Measurements from ENCODE around the gene ACSM6. TPM values are rescaled to one million over a fixed set of nuclear protein-coding genes. Genes with fewer than 3 reads are reported as not detected.
"Not testable (repeated sequence)": the region's sequence is repeated elsewhere in the genome, so short reads cannot be mapped to it uniquely, and the experiment has no call there.

ACSM6 gene
- total RNA-seq, 6 experiments from 2014 or later: 0.12 TPM; not detected in 5

DNA sequence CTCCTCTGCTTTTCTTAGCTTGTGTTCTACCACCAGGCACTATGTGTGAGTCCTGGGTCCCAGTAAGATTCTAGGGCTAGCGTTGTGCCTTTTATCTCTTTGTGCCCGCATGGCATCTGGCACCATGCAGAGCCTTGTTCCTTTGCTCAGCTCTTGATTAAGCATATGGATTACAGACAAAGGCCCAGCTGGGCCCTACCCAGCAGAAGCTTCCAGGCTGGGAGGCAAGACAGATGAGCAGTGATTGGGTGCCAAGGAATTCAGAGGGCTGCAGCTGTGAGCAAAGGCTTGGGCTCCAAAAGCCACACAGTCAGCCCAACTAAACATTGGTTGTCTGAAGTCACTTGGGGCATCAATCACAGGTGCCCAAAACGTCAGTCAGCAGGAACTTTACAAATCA, 2.0 kb downstream of the ACSM6 start:
- Histone ChIP-seq H3K4me3 (no peak overlapping the region), H3K36me3 (no peaks in the 10 kb centered on the region), H3K27me3 (no peaks in the 10 kb centered on the region), H3K27ac (no peak overlapping the region), H3K9me3 (no peaks in the 10 kb centered on the region), H3K4me1 (no peaks in the 10 kb centered on the region)
- WGBS (ENCODE audit: insufficient coverage, low coverage, low lambda C conversion rate, missing lambda C conversion rate): 69% methylated on average over 2 of the region's 3 CpGs
- ATAC-seq (no peak), DNase-seq (no peak)
- TF ChIP-seq, protein P1, sequence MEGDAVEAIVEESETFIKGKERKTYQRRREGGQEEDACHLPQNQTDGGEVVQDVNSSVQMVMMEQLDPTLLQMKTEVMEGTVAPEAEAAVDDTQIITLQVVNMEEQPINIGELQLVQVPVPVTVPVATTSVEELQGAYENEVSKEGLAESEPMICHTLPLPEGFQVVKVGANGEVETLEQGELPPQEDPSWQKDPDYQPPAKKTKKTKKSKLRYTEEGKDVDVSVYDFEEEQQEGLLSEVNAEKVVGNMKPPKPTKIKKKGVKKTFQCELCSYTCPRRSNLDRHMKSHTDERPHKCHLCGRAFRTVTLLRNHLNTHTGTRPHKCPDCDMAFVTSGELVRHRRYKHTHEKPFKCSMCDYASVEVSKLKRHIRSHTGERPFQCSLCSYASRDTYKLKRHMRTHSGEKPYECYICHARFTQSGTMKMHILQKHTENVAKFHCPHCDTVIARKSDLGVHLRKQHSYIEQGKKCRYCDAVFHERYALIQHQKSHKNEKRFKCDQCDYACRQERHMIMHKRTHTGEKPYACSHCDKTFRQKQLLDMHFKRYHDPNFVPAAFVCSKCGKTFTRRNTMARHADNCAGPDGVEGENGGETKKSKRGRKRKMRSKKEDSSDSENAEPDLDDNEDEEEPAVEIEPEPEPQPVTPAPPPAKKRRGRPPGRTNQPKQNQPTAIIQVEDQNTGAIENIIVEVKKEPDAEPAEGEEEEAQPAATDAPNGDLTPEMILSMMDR (IDR thresholded peaks at IDR 0.05): no peak
- no peak for TF ChIP-seq POLR2A (IDR thresholded peaks at IDR 0.05)
- intact Hi-C loops (cut with DNase I): no loop called here

- Histone ChIP-seq H3K4me3 (no peak overlapping the region), H3K4me1 (no peaks in the 10 kb centered on the region), H3K36me3 (no peaks in the 10 kb centered on the region), H3K27me3 (no peaks in the 10 kb centered on the region), H3K27ac (no peak overlapping the region), H3K9me3 (no peaks in the 10 kb centered on the region)
- DNase-seq (no peak), ATAC-seq (no peak)
- intact Hi-C loops (cut with DNase I): no loop called here
- no CpG with 5 or more reads among the region's 4 CpGs for WGBS (ENCODE audit: insufficient coverage, low coverage, low lambda C conversion rate, missing lambda C conversion rate)
- TF ChIP-seq POLR2A (IDR thresholded peaks at IDR 0.05): no peak
- TF ChIP-seq, protein P1 (IDR thresholded peaks at IDR 0.05): no peak
Measured at GRCh38 chr10:95201736-95202135, 7.7 kb downstream of the ACSM6 start.

- H3K4me1 ChIP-seq; H3K36me3 ChIP-seq; DNase-seq; ATAC-seq; H3K4me3 ChIP-seq; H3K27me3 ChIP-seq; intact Hi-C loops (cut with DNase I); H3K9me3 ChIP-seq; H3K27ac ChIP-seq: not testable (repeated sequence)
- WGBS (ENCODE audit: insufficient coverage, low coverage, low lambda C conversion rate, missing lambda C conversion rate): 89% methylated on average over 4 of the region's 5 CpGs
Measured at GRCh38 chr10:95202865-95203264, 8.8 kb downstream of the ACSM6 start.

DNA sequence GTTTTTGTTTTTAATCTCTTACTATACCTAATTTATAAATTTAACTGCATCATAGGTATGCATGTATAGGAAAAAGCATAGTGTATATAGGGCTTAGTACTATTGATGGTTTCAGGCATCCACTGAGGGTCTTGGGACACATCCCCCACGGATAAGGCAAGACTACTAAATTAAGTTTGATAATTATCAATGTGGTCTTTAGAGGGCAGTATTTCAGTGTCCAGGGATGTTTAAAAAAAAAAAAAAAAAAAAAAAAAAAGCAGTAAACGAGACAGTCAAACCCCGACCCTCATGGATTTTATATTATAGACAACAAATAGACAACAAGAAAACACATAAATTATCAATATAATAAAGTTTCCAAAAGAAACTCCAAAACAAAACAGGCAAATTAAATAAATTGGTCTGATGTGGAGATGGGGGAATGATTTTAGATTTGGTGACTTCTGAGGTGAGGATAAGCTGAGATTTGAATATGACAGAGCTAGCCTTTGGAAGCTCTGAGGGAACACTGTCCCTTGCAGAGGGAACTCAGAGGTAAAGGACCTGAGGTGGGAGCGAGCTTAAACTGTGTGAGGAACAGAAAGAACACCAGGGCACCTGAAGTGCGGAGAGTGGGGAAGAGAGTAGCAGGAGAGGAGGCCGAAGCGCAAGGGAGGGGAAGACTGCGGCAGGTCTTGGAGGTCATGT, 14.8 kb downstream of the ACSM6 start:
- no peak overlapping the region for H3K4me3 ChIP-seq
- intact Hi-C loops (cut with DNase I): no loop called here
- 59% methylated on average over 8 of the region's 8 CpGs for WGBS (ENCODE audit: insufficient coverage, low coverage, low lambda C conversion rate, missing lambda C conversion rate)
- no peaks in the 10 kb centered on the region for H3K4me1 ChIP-seq
- TF ChIP-seq, protein P1 (IDR thresholded peaks at IDR 0.05): peak in 3 of 4 donors; percentile 37 to 49 (median 40)
- TF ChIP-seq POLR2A (IDR thresholded peaks at IDR 0.05): no peak
- ATAC-seq (peak in 1 of 4 donors; percentile 31), DNase-seq (no peak)
- H3K27ac ChIP-seq: no peak overlapping the region
- no peaks in the 10 kb centered on the region for H3K36me3 ChIP-seq
- no peaks in the 10 kb centered on the region for H3K27me3 ChIP-seq
- no peaks in the 10 kb centered on the region for H3K9me3 ChIP-seq

DNA sequence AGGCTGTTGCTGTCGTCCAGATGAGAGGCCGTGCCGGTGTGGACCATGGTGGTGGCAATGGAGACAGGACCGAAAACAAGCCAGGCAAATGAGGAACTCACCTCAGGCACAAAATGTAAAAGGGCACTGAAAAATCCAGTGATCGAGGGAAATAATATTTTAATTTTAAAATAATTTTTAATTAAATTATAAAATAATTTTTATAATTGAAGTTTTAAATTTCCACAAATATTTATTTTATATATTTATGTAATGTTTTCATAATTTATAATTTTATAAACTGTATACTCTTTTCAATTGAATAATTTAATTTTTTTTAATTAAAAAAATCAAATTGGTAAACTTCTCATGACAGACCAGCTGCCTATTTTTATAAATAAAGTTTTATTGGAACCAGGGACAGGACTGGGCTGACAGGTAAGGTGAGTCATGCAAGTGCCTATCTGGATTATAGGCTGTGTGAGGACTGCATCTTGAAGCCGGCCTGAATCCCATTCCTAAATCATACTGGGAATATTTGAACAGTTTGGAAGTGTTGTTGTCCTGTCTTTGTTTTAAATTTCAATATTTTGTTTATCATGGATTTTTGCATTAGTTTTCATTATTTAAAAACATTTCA, 15.6 kb downstream of the ACSM6 start:
- H3K27me3 ChIP-seq: no peaks in the 10 kb centered on the region
- no peak overlapping the region for H3K27ac ChIP-seq
- 86% methylated on average over 6 of the region's 6 CpGs for WGBS (ENCODE audit: insufficient coverage, low coverage, low lambda C conversion rate, missing lambda C conversion rate)
- no peaks in the 10 kb centered on the region for H3K4me1 ChIP-seq
- no peaks in the 10 kb centered on the region for H3K36me3 ChIP-seq
- TF ChIP-seq, protein P1 (IDR thresholded peaks at IDR 0.05): no peak
- no peak for TF ChIP-seq POLR2A (IDR thresholded peaks at IDR 0.05)
- intact Hi-C loops (cut with DNase I): no loop called here
- no peak for ATAC-seq
- no peak overlapping the region for H3K4me3 ChIP-seq
- no peaks in the 10 kb centered on the region for H3K9me3 ChIP-seq
- DNase-seq: no peak

Data from right lobe of liver (tissue), 6 donors.